ENCODE results near the gene CLASP1. TPM values are rescaled to one million over a fixed set of nuclear protein-coding genes. Genes with fewer than 3 reads are reported as not detected.

CLASP1 gene
- total RNA-seq, 1 experiment from 2014 or later = 45.9 TPM

- Histone ChIP-seq H2BK12ac (ENCODE audit: insufficient read length, low read depth, low read length) (no peak overlapping the region), H3T11ph (ENCODE audit: low read length) (no peak overlapping the region), H3K27ac (ENCODE audit: insufficient read length, low read depth, low read length) (no peak overlapping the region), H3K4me2 (ENCODE audit: insufficient read depth, insufficient read length, low read length) (no peak overlapping the region), H3K4me1 (ENCODE audit: insufficient read depth, low read length) (no peaks in the 10 kb centered on the region; the same call in 1 of the 2 replicates), H3K9ac (ENCODE audit: extremely low read depth, insufficient read length, low read length) (no peak overlapping the region), H3K9me3 (ENCODE audit: control insufficient read depth, low read depth, low read length) (no peaks in the 10 kb centered on the region), H2AK5ac (ENCODE audit: insufficient read length, low read length) (no peak overlapping the region), H3K56ac (ENCODE audit: insufficient read length, low read depth, low read length) (no peak overlapping the region), H3K18ac (ENCODE audit: insufficient read length, low read depth, low read length) (no peak overlapping the region), H2BK15ac (ENCODE audit: low read depth, low read length) (no peak overlapping the region), H4K8ac (replicated peaks; ENCODE audit: insufficient read length, low read depth, low read length) (no peak overlapping the region), H3K14ac (ENCODE audit: insufficient read depth, low read length) (no peak overlapping the region), H3K27me3 (ENCODE audit: insufficient read depth, low read length) (no peaks in the 10 kb centered on the region), H2AFZ (ENCODE audit: low read length) (no peak overlapping the region), H2BK120ac (ENCODE audit: low read depth, low read length, poor library complexity, severe bottlenecking) (no peak overlapping the region), H2BK20ac (ENCODE audit: low read depth, low read length, poor library complexity, severe bottlenecking) (no peak overlapping the region), H4K5ac (ENCODE audit: insufficient read length, low read depth, low read length) (no peak overlapping the region), H3K23me2 (ENCODE audit: insufficient read length, low read depth, low read length, poor library complexity, severe bottlenecking) (peaks cover 3% of the 10 kb centered on the region), H3K4ac (ENCODE audit: low read depth, low read length) (no peak overlapping the region), H3K79me1 (ENCODE audit: insufficient read depth, low read depth, low read length, poor library complexity, severe bottlenecking) (peaks cover 7% of the 10 kb centered on the region), H3K79me2 (ENCODE audit: insufficient read depth, low read length) (peaks cover 8% of the 10 kb centered on the region; the same call in 1 of the 2 replicates), H2BK5ac (ENCODE audit: insufficient read length, low read length) (no peak overlapping the region), H3K23ac (ENCODE audit: insufficient read length, low read depth, low read length) (no peak overlapping the region), H4K91ac (ENCODE audit: insufficient read length, low read depth, low read length) (no peak overlapping the region), H4K20me1 (ENCODE audit: control insufficient read depth, insufficient read depth, insufficient read length) (no peaks in the 10 kb centered on the region)
- peaks cover 0 to 6% (median 3%) of the 10 kb centered on the region in 3 experiments; a peak in 4 of 7 replicates for H3K36me3 Mint-ChIP-seq (ENCODE audit: insufficient read depth in 1 of 3, low read depth in 3 of 3)
- no peaks in the 10 kb centered on the region; the same call in 1 of the 2 replicates for H3K27me3 Mint-ChIP-seq (ENCODE audit: low read depth)
- H3K9me3 Mint-ChIP-seq = no peaks in the 10 kb centered on the region; a peak in 1 of 5 replicates
- H3K27ac Mint-ChIP-seq = peak overlapping the region; percentile 21 to 93 (median 74); a peak in 5 of 7 replicates
- DNase-seq = no peak
- peaks cover 38 to 44% of the 10 kb centered on the region in 2 experiments for H3K4me1 Mint-ChIP-seq
- TF ChIP-seq CTCF (conservative IDR thresholded peaks at IDR 0.05) = no peak
- 0 out of 5 replicates have a peak overlapping the region, but pooled peaks of 1 of the 2 experiments have one; percentile 15 for H3K4me3 Mint-ChIP-seq
- WGBS (ENCODE audit: extremely low coverage, insufficient read length, low lambda C conversion rate) = no CpG with 5 or more reads among the region's 6 CpGs
These were observed 116.4 kb downstream of the CLASP1 start for GRCh38 chr2:121532894-121533293.

Data from H9 (cell line).